Right lobe of liver (tissue), 4 donors: ENCODE results near the gene SLC6A16.
"Not testable (repeated sequence)": the region's sequence is repeated elsewhere in the genome, so short reads cannot be mapped to it uniquely, and the experiment has no call there.

Experiments
- POLR2A ChIP-seq: fragments of 450-650 bp; IDR thresholded peaks from one replicate; pipeline ENCODE4 v1.6.1; 2017; ENCODE audit warnings: antibody characterized with exemption, mild to moderate bottlenecking
- TF ChIP-seq, protein P1 (sequence below), 4 donors: fragments of 200-600 bp in 3 of 4; fragments of 450-650 bp in 1 of 4; IDR thresholded peaks; one replicate each; pipeline versions ENCODE4 v1.5.1 to v1.8.0; 2016 to 2022; ENCODE audit warnings: antibody characterized with exemption in 4 of 4, mild to moderate bottlenecking in 2 of 4
- donor health status: DM: no; HTN: no; CAD: no.
- donor health status: DM: no; HTN: no; CAD: no.
- donor health status: DM: no; HTN: yes; CAD: no.

DNA sequence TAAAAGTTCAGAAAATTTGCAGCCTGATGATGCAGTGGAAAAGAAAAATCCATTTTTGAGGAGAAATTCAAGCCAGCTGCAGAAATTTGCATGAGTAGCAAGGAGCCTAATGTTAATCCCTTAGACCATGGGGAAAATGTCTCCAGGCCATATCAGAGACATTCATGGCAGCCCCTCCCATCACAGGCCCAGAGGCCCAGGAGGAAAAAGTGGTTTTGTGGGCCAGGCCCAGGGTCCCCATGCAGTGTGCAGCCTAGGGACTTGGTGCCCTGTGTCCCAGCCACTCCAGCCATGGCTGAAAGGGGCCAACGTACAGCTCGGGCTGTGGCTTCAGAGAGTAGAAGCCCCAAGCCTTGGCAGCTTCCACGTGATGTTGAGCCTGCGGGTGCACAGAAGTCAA is 36.8 kb downstream of the SLC6A16 start:
- TF ChIP-seq, protein P1, sequence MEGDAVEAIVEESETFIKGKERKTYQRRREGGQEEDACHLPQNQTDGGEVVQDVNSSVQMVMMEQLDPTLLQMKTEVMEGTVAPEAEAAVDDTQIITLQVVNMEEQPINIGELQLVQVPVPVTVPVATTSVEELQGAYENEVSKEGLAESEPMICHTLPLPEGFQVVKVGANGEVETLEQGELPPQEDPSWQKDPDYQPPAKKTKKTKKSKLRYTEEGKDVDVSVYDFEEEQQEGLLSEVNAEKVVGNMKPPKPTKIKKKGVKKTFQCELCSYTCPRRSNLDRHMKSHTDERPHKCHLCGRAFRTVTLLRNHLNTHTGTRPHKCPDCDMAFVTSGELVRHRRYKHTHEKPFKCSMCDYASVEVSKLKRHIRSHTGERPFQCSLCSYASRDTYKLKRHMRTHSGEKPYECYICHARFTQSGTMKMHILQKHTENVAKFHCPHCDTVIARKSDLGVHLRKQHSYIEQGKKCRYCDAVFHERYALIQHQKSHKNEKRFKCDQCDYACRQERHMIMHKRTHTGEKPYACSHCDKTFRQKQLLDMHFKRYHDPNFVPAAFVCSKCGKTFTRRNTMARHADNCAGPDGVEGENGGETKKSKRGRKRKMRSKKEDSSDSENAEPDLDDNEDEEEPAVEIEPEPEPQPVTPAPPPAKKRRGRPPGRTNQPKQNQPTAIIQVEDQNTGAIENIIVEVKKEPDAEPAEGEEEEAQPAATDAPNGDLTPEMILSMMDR (IDR thresholded peaks at IDR 0.05): not testable (repeated sequence)
- TF ChIP-seq POLR2A: not testable (repeated sequence)
